ENCODE measurements around the gene MACROD2. TPM values are rescaled to one million over a fixed set of nuclear protein-coding genes. Genes with fewer than 3 reads are reported as not detected.

Gene MACROD2
- polyA plus RNA-seq, 2 of the 4 experiments (the other 2 are of a cell fraction): 0.96 to 1.3 TPM

GRCh38 chr20:14829906-14830305 is 834.6 kb downstream of the MACROD2 start:
- Histone ChIP-seq H3K4me3 (no peak overlapping the region), H3K4me1 (no peaks in the 10 kb centered on the region), H3K9me3 (no peaks in the 10 kb centered on the region), H3K4me2 (no peak overlapping the region), H3K27ac (no peak overlapping the region)
- ChIA-PET POLR2A (no interaction called here), CTCF (no interaction called here)
- TF ChIP-seq BHLHE40 (IDR thresholded peaks at IDR 0.05; ENCODE audit: low read depth, low read length) (no peak), RCOR1 (IDR thresholded peaks at IDR 0.05; ENCODE audit: low read depth, low read length) (no peak), PBX3 (IDR thresholded peaks at IDR 0.05) (no peak), CBX2 (IDR thresholded peaks at IDR 0.05; ENCODE audit: borderline replicate concordance, low read depth) (no peak), JUNB (IDR thresholded peaks at IDR 0.05) (no peak), SREBF2 (IDR thresholded peaks at IDR 0.05) (no peak), ZNF302 (CRISPR knock-in tag; IDR thresholded peaks at IDR 0.05) (no peak), HOXA7 (CRISPR knock-in tag; IDR thresholded peaks at IDR 0.05) (no peak), BCL3 (IDR thresholded peaks at IDR 0.05) (no peak), ZFP36 (IDR thresholded peaks at IDR 0.05; ENCODE audit: borderline replicate concordance, partially characterized antibody) (no peak), GATA3 (IDR thresholded peaks at IDR 0.05; ENCODE audit: borderline replicate concordance) (no peak), HES2 (IDR thresholded peaks at IDR 0.05) (no peak)
- FAIRE-seq (no peak), ATAC-seq (no peak), DNase-seq (ENCODE audit: low read depth in 1 of 2, low spot score in 1 of 2) (no peak)
- 83% methylated on average over 1 of the region's 1 CpG for WGBS (ENCODE audit: missing lambda C conversion rate)

GRCh38 chr20:14830466-14830865 is 835.1 kb downstream of the MACROD2 start:
- TF ChIP-seq POLR2AphosphoS2 (conservative IDR thresholded peaks at IDR 0.05; ENCODE audit: low read length) (no peak), FOXS1 (CRISPR knock-in tag; IDR thresholded peaks at IDR 0.05) (no peak), SREBF2 (IDR thresholded peaks at IDR 0.05) (no peak), NR3C1 (IDR thresholded peaks at IDR 0.05) (no peak), ZC3H11A (IDR thresholded peaks at IDR 0.05) (no peak), JUN (IDR thresholded peaks at IDR 0.05) (no peak), NFE2L2 (conservative IDR thresholded peaks at IDR 0.05; ENCODE audit: low read length) (no peak), MYC (IDR thresholded peaks at IDR 0.05; ENCODE audit: borderline replicate concordance, low read length) (no peak), EP300 (IDR thresholded peaks at IDR 0.05) (no peak), RNF2 (IDR thresholded peaks at IDR 0.05; ENCODE audit: borderline replicate concordance, low read depth) (no peak), NPAS2 (CRISPR knock-in tag; IDR thresholded peaks at IDR 0.05; ENCODE audit: borderline replicate concordance) (no peak), SMC3 (IDR thresholded peaks at IDR 0.05) (no peak), HOXA7 (CRISPR knock-in tag; IDR thresholded peaks at IDR 0.05) (no peak), USF2 (IDR thresholded peaks at IDR 0.05) (no peak), RAD21 (conservative IDR thresholded peaks at IDR 0.05 in 1 of 2, IDR thresholded peaks at IDR 0.05 in 1 of 2) (no peak), ZSCAN20 (CRISPR knock-in tag; IDR thresholded peaks at IDR 0.05) (no peak), E2F6 (IDR thresholded peaks at IDR 0.05; ENCODE audit: borderline replicate concordance, low read depth) (no peak), CTCF (IDR thresholded peaks at IDR 0.05) (no peak), MAX (IDR thresholded peaks at IDR 0.05) (no peak)
- Histone ChIP-seq H3K9me3 (no peaks in the 10 kb centered on the region), H3K27ac (no peak overlapping the region), H3K4me2 (no peak overlapping the region), H3K4me3 (no peak overlapping the region), H3K4me1 (no peaks in the 10 kb centered on the region)
- 88% methylated on average over 2 of the region's 2 CpGs for WGBS (ENCODE audit: missing lambda C conversion rate)
- peak; percentile 23 for FAIRE-seq
- POLR2A ChIA-PET: no interaction called here
- no peak for DNase-seq (ENCODE audit: low read depth in 1 of 2, low spot score in 1 of 2)
- CTCF ChIA-PET: no interaction called here
- no peak for ATAC-seq

All from A549 (cell line).